Measurements from ENCODE around the gene PGR. TPM values are rescaled to one million over a fixed set of nuclear protein-coding genes. Genes with fewer than 3 reads are reported as not detected.

PGR gene
- total and polyA plus RNA-seq, 2 experiments from 2014 or later = not detected

DNA sequence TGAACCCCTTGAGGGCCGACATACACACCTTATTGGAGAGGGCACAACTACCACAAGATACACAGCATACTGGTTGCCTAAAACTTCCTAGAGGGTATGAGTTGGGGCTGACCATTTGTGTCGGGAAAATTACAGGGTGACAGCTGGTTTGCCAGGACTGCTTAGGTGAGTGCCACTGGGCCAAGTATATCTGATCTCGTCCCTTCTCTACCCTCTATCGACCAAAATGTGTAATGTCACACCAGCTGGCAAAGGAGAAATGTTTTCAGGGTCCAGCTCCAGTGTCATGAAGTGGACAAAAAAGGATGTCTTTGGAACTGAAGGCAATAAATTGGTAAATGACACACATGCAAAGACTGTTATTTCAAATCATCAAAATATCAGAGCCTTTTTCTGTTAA lies 126.1 kb downstream of the PGR start:
- no peaks in the 10 kb centered on the region for H3K9me2 ChIP-seq (ENCODE audit: insufficient read depth)
- H3K27ac ChIP-seq = no peak overlapping the region
- DNase-seq = no peak
- H3K27me3 ChIP-seq (replicated peaks; ENCODE audit: insufficient read depth) = no peaks in the 10 kb centered on the region
- H4K20me1 ChIP-seq (ENCODE audit: insufficient read depth) = no peaks in the 10 kb centered on the region
- no peak overlapping the region for H3K4me2 ChIP-seq (ENCODE audit: unreplicated experiment)
- 48 to 53% methylated on average over 4 of the region's 4 CpGs for WGBS, 2 experiments (ENCODE audit: low coverage in 1 of 2, low lambda C conversion rate in 2 of 2, missing lambda C conversion rate in 2 of 2)
- no peaks in the 10 kb centered on the region for H3K9me3 ChIP-seq (ENCODE audit: low read depth)
- no peaks in the 10 kb centered on the region for H3K4me1 ChIP-seq (ENCODE audit: insufficient read depth)
- H3K9ac ChIP-seq = no peak overlapping the region
- H3K36me3 ChIP-seq (ENCODE audit: low read depth) = no peaks in the 10 kb centered on the region
- TF ChIP-seq EZH2phosphoT487 (IDR thresholded peaks at IDR 0.05; ENCODE audit: insufficient read depth, low read depth) (no peak), EZH2 (IDR thresholded peaks at IDR 0.05; ENCODE audit: insufficient read depth, poor library complexity, severe bottlenecking) (no peak)
- no peaks in the 10 kb centered on the region for H3K79me2 ChIP-seq (ENCODE audit: insufficient read depth)
- no peaks in the 10 kb centered on the region for H3F3A ChIP-seq (ENCODE audit: insufficient read depth)
- in situ Hi-C loops (cut with MboI) = no loop called here
- no peak overlapping the region for H2AFZ ChIP-seq
- H3K4me3 ChIP-seq = no peak overlapping the region

DNA sequence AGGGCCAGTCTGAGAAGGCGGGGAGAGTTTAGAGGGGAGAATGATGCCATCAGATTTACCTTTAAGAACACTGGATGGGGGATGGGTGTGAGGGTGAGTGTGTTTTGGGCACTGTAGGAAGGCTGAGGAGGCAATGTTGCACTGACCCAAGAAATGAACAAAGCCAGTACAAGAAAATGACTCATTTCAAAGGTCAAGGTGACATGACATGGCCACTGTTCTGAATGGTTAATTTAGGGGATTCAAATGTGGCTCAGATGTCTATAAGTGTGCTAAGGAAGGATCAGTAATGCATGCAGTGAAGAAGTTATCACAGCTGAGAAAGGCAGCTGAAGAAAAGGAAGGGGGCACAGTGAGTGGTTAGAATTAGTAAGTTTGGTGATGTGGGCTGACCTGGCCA lies 129.9 kb downstream of the PGR start:
- H3K9ac ChIP-seq = no peak overlapping the region
- DNase-seq = no peak
- no peaks in the 10 kb centered on the region for H4K20me1 ChIP-seq (ENCODE audit: insufficient read depth)
- no peak overlapping the region for H3K4me3 ChIP-seq
- WGBS, 2 experiments (ENCODE audit: low coverage in 1 of 2, low lambda C conversion rate in 2 of 2, missing lambda C conversion rate in 2 of 2) = 46 to 71% methylated on average over 1 of the region's 1 CpG
- H3K36me3 ChIP-seq (ENCODE audit: low read depth) = no peaks in the 10 kb centered on the region
- TF ChIP-seq EZH2 (IDR thresholded peaks at IDR 0.05; ENCODE audit: insufficient read depth, poor library complexity, severe bottlenecking) (no peak), EZH2phosphoT487 (IDR thresholded peaks at IDR 0.05; ENCODE audit: insufficient read depth, low read depth) (no peak)
- no peaks in the 10 kb centered on the region for H3K27me3 ChIP-seq (replicated peaks; ENCODE audit: insufficient read depth)
- in situ Hi-C loops (cut with MboI) = no loop called here
- H3F3A ChIP-seq (ENCODE audit: insufficient read depth) = no peaks in the 10 kb centered on the region
- H3K9me3 ChIP-seq (ENCODE audit: low read depth) = no peaks in the 10 kb centered on the region
- no peaks in the 10 kb centered on the region for H3K79me2 ChIP-seq (ENCODE audit: insufficient read depth)
- no peaks in the 10 kb centered on the region for H3K9me2 ChIP-seq (ENCODE audit: insufficient read depth)
- no peak overlapping the region for H3K4me2 ChIP-seq (ENCODE audit: unreplicated experiment)
- H3K4me1 ChIP-seq (ENCODE audit: insufficient read depth) = no peaks in the 10 kb centered on the region
- no peak overlapping the region for H2AFZ ChIP-seq
- H3K27ac ChIP-seq = no peak overlapping the region

DNA sequence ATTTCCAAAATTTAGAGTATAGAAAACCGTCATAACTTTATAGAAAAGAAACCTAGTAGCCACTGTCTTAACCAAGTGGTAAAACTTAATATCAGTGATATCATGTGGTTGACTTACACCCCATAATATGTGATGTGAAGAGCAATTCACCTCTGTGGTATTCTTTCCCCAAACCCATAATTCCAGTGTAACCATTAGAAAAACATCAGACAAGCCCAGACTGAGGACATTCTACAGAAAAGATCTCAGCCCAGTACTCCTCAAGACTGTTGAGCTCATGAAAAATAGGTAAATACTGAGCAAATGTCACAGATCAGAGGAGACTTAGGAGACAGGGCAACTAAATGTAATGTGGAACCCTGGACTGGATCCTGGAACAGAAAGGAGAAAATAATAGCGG lies 134.6 kb downstream of the PGR start:
- no peaks in the 10 kb centered on the region for H3F3A ChIP-seq (ENCODE audit: insufficient read depth)
- 92 to 93% methylated on average over 2 of the region's 2 CpGs for WGBS, 2 experiments (ENCODE audit: low coverage in 1 of 2, low lambda C conversion rate in 2 of 2, missing lambda C conversion rate in 2 of 2)
- no peak overlapping the region for H3K27ac ChIP-seq
- no peaks in the 10 kb centered on the region for H3K4me1 ChIP-seq (ENCODE audit: insufficient read depth)
- no peaks in the 10 kb centered on the region for H3K9me3 ChIP-seq (ENCODE audit: low read depth)
- no peak overlapping the region for H3K4me2 ChIP-seq (ENCODE audit: unreplicated experiment)
- no peaks in the 10 kb centered on the region for H3K27me3 ChIP-seq (replicated peaks; ENCODE audit: insufficient read depth)
- no peaks in the 10 kb centered on the region for H3K9me2 ChIP-seq (ENCODE audit: insufficient read depth)
- no peak overlapping the region for H3K4me3 ChIP-seq
- H3K9ac ChIP-seq = no peak overlapping the region
- DNase-seq = no peak
- no peaks in the 10 kb centered on the region for H4K20me1 ChIP-seq (ENCODE audit: insufficient read depth)
- no peaks in the 10 kb centered on the region for H3K79me2 ChIP-seq (ENCODE audit: insufficient read depth)
- no peak overlapping the region for H2AFZ ChIP-seq
- no peak for TF ChIP-seq EZH2 (IDR thresholded peaks at IDR 0.05; ENCODE audit: insufficient read depth, poor library complexity, severe bottlenecking)
- TF ChIP-seq EZH2phosphoT487 (IDR thresholded peaks at IDR 0.05; ENCODE audit: insufficient read depth, low read depth) = no peak
- in situ Hi-C loops (cut with MboI) = no loop called here
- no peaks in the 10 kb centered on the region for H3K36me3 ChIP-seq (ENCODE audit: low read depth)

- WGBS, 2 experiments (ENCODE audit: low coverage in 1 of 2, low lambda C conversion rate in 2 of 2, missing lambda C conversion rate in 2 of 2) = 83 to 87% methylated on average over 2 of the region's 2 CpGs
- no peaks in the 10 kb centered on the region for H3K79me2 ChIP-seq (ENCODE audit: insufficient read depth)
- DNase-seq = no peak
- in situ Hi-C loops (cut with MboI) = no loop called here
- no peak overlapping the region for H3K4me2 ChIP-seq (ENCODE audit: unreplicated experiment)
- no peaks in the 10 kb centered on the region for H3F3A ChIP-seq (ENCODE audit: insufficient read depth)
- H3K4me1 ChIP-seq (ENCODE audit: insufficient read depth) = no peaks in the 10 kb centered on the region
- H3K36me3 ChIP-seq (ENCODE audit: low read depth) = no peaks in the 10 kb centered on the region
- H4K20me1 ChIP-seq (ENCODE audit: insufficient read depth) = no peaks in the 10 kb centered on the region
- H3K4me3 ChIP-seq = no peak overlapping the region
- H3K27me3 ChIP-seq (replicated peaks; ENCODE audit: insufficient read depth) = no peaks in the 10 kb centered on the region
- H3K9me2 ChIP-seq (ENCODE audit: insufficient read depth) = no peaks in the 10 kb centered on the region
- no peaks in the 10 kb centered on the region for H3K9me3 ChIP-seq (ENCODE audit: low read depth)
- H2AFZ ChIP-seq = no peak overlapping the region
- no peak overlapping the region for H3K27ac ChIP-seq
- H3K9ac ChIP-seq = no peak overlapping the region
- TF ChIP-seq EZH2phosphoT487 (IDR thresholded peaks at IDR 0.05; ENCODE audit: insufficient read depth, low read depth) (no peak), EZH2 (IDR thresholded peaks at IDR 0.05; ENCODE audit: insufficient read depth, poor library complexity, severe bottlenecking) (no peak)
Measured at GRCh38 chr11:100991541-100991940, 138.1 kb downstream of the PGR start.

DNA sequence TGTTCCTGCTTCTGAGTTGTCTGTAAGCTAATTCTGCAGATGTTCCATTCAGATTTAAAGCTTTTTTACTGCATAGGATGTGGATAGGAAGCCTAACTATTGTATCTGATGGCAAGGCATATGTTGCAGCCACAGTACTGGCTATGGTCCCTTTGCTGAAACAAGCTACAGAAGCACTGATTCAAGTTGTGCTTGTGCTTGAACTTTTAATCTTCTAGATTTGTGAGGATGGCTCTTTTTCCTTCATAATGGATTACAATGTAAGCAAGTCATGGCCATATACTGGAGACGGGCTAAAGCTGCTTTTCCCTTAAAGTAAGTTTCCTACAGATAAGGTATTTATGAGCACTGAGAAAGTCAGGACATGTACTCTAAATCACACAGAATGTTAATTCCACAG lies 138.7 kb downstream of the PGR start:
- Histone ChIP-seq H3K9ac (no peak overlapping the region), H3K9me2 (ENCODE audit: insufficient read depth) (no peaks in the 10 kb centered on the region), H3K4me1 (ENCODE audit: insufficient read depth) (no peaks in the 10 kb centered on the region), H3K27me3 (replicated peaks; ENCODE audit: insufficient read depth) (no peaks in the 10 kb centered on the region), H3K9me3 (ENCODE audit: low read depth) (no peaks in the 10 kb centered on the region), H2AFZ (no peak overlapping the region), H3K79me2 (ENCODE audit: insufficient read depth) (no peaks in the 10 kb centered on the region), H3K4me3 (no peak overlapping the region), H3K36me3 (ENCODE audit: low read depth) (no peaks in the 10 kb centered on the region), H3F3A (ENCODE audit: insufficient read depth) (no peaks in the 10 kb centered on the region), H3K27ac (no peak overlapping the region), H4K20me1 (ENCODE audit: insufficient read depth) (no peaks in the 10 kb centered on the region), H3K4me2 (ENCODE audit: unreplicated experiment) (no peak overlapping the region)
- WGBS, 2 experiments (ENCODE audit: low coverage in 1 of 2, low lambda C conversion rate in 2 of 2, missing lambda C conversion rate in 2 of 2) = 93 to 100% methylated on average over 1 of the region's 1 CpG
- no peak for DNase-seq
- in situ Hi-C loops (cut with MboI) = no loop called here
- no peak for TF ChIP-seq EZH2phosphoT487 (IDR thresholded peaks at IDR 0.05; ENCODE audit: insufficient read depth, low read depth)
- TF ChIP-seq EZH2 (IDR thresholded peaks at IDR 0.05; ENCODE audit: insufficient read depth, poor library complexity, severe bottlenecking) = no peak
